ENCODE data around the gene PTCH1.

PTCH1 gene

GRCh38 chr9:95494022-95494415 lies 22.8 kb downstream of the PTCH1 start:
- DNase-seq (ENCODE audit: low read depth) = no peak
- no peak for TF ChIP-seq CTCF (IDR thresholded peaks at IDR 0.05; ENCODE audit: insufficient read depth, low read depth, low read length, missing control alignments)
- H3K4me3 ChIP-seq (ENCODE audit: low read length) = no peak overlapping the region

GRCh38 chr9:95493402-95493801 lies 23.4 kb downstream of the PTCH1 start:
- H3K4me3 ChIP-seq (ENCODE audit: low read length) = no peak overlapping the region
- no peak for DNase-seq (ENCODE audit: low read depth)
- TF ChIP-seq CTCF (IDR thresholded peaks at IDR 0.05; ENCODE audit: insufficient read depth, low read depth, low read length, missing control alignments) = no peak

- TF ChIP-seq CTCF (IDR thresholded peaks at IDR 0.05; ENCODE audit: insufficient read depth, low read depth, low read length, missing control alignments) = no peak
- DNase-seq (ENCODE audit: low read depth) = no peak
- H3K4me3 ChIP-seq (ENCODE audit: low read length) = no peak overlapping the region
Measured at GRCh38 chr9:95491543-95492320, 25.0 kb downstream of the PTCH1 start.

GRCh38 chr9:95488954-95489353 lies 27.8 kb downstream of the PTCH1 start:
- H3K4me3 ChIP-seq (ENCODE audit: low read length) = no peak overlapping the region
- no peak for TF ChIP-seq CTCF (IDR thresholded peaks at IDR 0.05; ENCODE audit: insufficient read depth, low read depth, low read length, missing control alignments)
- no peak for DNase-seq (ENCODE audit: low read depth)

GRCh38 chr9:95486318-95486717 lies 30.5 kb downstream of the PTCH1 start:
- TF ChIP-seq CTCF (IDR thresholded peaks at IDR 0.05; ENCODE audit: insufficient read depth, low read depth, low read length, missing control alignments) = no peak
- no peak for DNase-seq (ENCODE audit: low read depth)
- no peak overlapping the region for H3K4me3 ChIP-seq (ENCODE audit: low read length)

GRCh38 chr9:95484225-95484624 lies 32.5 kb downstream of the PTCH1 start:
- TF ChIP-seq CTCF (IDR thresholded peaks at IDR 0.05; ENCODE audit: insufficient read depth, low read depth, low read length, missing control alignments) = no peak
- DNase-seq (ENCODE audit: low read depth) = no peak
- no peak overlapping the region for H3K4me3 ChIP-seq (ENCODE audit: low read length)

- TF ChIP-seq CTCF (IDR thresholded peaks at IDR 0.05; ENCODE audit: insufficient read depth, low read depth, low read length, missing control alignments) = no peak
- H3K4me3 ChIP-seq (ENCODE audit: low read length) = no peak overlapping the region
- DNase-seq (ENCODE audit: low read depth) = no peak
Measured at GRCh38 chr9:95483431-95483830, 33.3 kb downstream of the PTCH1 start.

All from epithelial cell of esophagus (primary cell).